ENCODE results near the gene MRPL39.

Gene MRPL39

GRCh38 chr21:25560891-25561290, 46.4 kb downstream of the MRPL39 start:
- no peaks in the 10 kb centered on the region for H3K4me1 Mint-ChIP-seq
- H3K36me3 Mint-ChIP-seq (ENCODE audit: low read depth), result peaks cover 7% of the 10 kb centered on the region
- peaks cover 15% of the 10 kb centered on the region for H3K27me3 Mint-ChIP-seq (ENCODE audit: low read depth)
- peak overlapping the region; percentile 85 to 89 (median 87) for H3K4me3 Mint-ChIP-seq
- H3K9me3 Mint-ChIP-seq, result no peaks in the 10 kb centered on the region
- peak overlapping the region in 2 of 3 experiments; percentile 4 to 56 for H3K27ac Mint-ChIP-seq
- no peak for TF ChIP-seq CTCF (IDR thresholded peaks at IDR 0.05; ENCODE audit: unreplicated experiment in 3 of 3)

GRCh38 chr21:25560271-25560685, 47.0 kb downstream of the MRPL39 start:
- TF ChIP-seq CTCF (IDR thresholded peaks at IDR 0.05; ENCODE audit: unreplicated experiment in 3 of 3), result no peak
- H3K9me3 Mint-ChIP-seq, result no peaks in the 10 kb centered on the region
- H3K27me3 Mint-ChIP-seq (ENCODE audit: low read depth), result peaks cover 15% of the 10 kb centered on the region
- no peak overlapping the region for H3K27ac Mint-ChIP-seq
- H3K4me3 Mint-ChIP-seq, result peak overlapping the region in 1 of 3 experiments; percentile 45
- H3K36me3 Mint-ChIP-seq (ENCODE audit: low read depth), result peaks cover 6% of the 10 kb centered on the region
- no peaks in the 10 kb centered on the region for H3K4me1 Mint-ChIP-seq

DNA sequence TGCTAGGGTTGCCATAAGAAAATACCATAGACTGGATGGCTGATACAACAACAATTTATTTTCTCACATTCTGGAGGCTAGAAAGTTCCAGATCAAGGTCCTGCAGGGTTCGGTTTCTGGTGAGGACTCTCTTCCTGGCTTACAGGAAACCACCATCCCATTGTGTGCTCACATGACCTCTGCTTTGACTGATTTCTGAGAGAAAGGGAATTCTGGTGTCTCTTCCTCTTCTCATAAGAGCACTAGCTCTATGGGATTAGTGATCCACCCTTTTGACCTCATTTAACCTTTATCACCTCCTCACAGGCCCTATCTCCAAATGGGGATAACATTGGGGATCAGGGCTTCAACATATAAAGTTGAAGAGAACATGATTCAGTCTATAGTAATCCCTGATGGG, 47.5 kb downstream of the MRPL39 start:
- Mint-ChIP-seq H3K4me1 (no peaks in the 10 kb centered on the region), H3K36me3 (ENCODE audit: low read depth) (peaks cover 3% of the 10 kb centered on the region), H3K9me3 (no peaks in the 10 kb centered on the region)

DNA sequence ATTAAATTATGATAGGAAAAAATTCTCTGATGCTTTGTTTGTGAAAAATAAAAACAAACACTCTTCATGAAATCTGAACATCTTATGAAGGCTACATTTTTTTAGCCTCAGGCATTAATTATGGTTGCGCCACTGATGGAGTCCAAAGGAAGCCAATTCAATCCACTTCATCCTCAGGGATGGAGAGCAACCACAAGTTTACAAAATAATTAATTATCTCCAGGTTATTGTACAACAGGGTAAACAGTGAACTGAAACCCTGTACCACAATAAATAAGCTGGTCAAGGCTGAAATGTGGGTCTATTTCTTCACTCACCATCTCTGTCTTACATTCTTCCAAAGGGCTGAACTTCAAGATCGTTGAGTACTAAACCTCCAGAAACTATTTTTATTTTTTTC, 49.2 kb downstream of the MRPL39 start:
- Mint-ChIP-seq H3K4me1 (no peaks in the 10 kb centered on the region), H3K9me3 (no peaks in the 10 kb centered on the region), H3K27me3 (ENCODE audit: low read depth) (peaks cover 15% of the 10 kb centered on the region), H3K36me3 (ENCODE audit: low read depth) (peaks cover 3% of the 10 kb centered on the region), H3K4me3 (no peak overlapping the region), H3K27ac (no peak overlapping the region)
- no peak for TF ChIP-seq CTCF (IDR thresholded peaks at IDR 0.05; ENCODE audit: unreplicated experiment in 3 of 3)

More for the DNA sequence above, 47.5 kb downstream of the MRPL39 start:
- H3K27me3 Mint-ChIP-seq (ENCODE audit: low read depth), result peaks cover 15% of the 10 kb centered on the region
- no peak for TF ChIP-seq CTCF (IDR thresholded peaks at IDR 0.05; ENCODE audit: unreplicated experiment in 3 of 3)
- no peak overlapping the region for H3K4me3 Mint-ChIP-seq
- no peak overlapping the region for H3K27ac Mint-ChIP-seq

DNA sequence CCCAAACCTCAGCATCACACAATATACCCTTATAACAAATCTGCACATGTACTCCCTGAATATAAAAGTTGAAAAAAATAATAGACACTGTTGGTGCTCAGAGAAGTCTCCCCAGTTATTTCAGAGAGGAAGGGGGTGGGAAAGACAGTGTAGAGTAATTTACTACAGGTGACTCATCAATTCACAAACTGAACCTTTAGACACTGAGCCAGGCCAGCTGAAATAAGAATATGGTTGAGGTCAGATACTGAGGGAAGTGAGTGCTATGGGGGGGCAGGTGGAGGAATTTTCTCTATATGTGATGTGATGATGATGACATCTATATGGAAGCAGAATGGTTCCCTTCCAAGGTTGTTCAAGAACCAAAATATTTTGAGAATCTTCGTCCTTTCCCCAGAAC, 50.1 kb downstream of the MRPL39 start:
- Mint-ChIP-seq H3K9me3 (no peaks in the 10 kb centered on the region), H3K27me3 (ENCODE audit: low read depth) (peaks cover 15% of the 10 kb centered on the region), H3K36me3 (ENCODE audit: low read depth) (peaks cover 3% of the 10 kb centered on the region), H3K27ac (no peak overlapping the region), H3K4me3 (no peak overlapping the region), H3K4me1 (no peaks in the 10 kb centered on the region)
- no peak for TF ChIP-seq CTCF (IDR thresholded peaks at IDR 0.05; ENCODE audit: unreplicated experiment in 3 of 3)

- H3K9me3 Mint-ChIP-seq, result no peaks in the 10 kb centered on the region
- H3K36me3 Mint-ChIP-seq (ENCODE audit: low read depth), result peaks cover 1% of the 10 kb centered on the region
- no peak overlapping the region for H3K27ac Mint-ChIP-seq
- peaks cover 8% of the 10 kb centered on the region for H3K27me3 Mint-ChIP-seq (ENCODE audit: low read depth)
- no peaks in the 10 kb centered on the region for H3K4me1 Mint-ChIP-seq
- no peak for TF ChIP-seq CTCF (IDR thresholded peaks at IDR 0.05; ENCODE audit: unreplicated experiment in 3 of 3)
- H3K4me3 Mint-ChIP-seq, result no peak overlapping the region
These were observed 51.2 kb downstream of the MRPL39 start for GRCh38 chr21:25556091-25556490.
